ENCODE results near the gene ZGPAT.

- TF ChIP-seq POLR2A (IDR thresholded peaks at IDR 0.05) = no peak
- TF ChIP-seq, protein P1, sequence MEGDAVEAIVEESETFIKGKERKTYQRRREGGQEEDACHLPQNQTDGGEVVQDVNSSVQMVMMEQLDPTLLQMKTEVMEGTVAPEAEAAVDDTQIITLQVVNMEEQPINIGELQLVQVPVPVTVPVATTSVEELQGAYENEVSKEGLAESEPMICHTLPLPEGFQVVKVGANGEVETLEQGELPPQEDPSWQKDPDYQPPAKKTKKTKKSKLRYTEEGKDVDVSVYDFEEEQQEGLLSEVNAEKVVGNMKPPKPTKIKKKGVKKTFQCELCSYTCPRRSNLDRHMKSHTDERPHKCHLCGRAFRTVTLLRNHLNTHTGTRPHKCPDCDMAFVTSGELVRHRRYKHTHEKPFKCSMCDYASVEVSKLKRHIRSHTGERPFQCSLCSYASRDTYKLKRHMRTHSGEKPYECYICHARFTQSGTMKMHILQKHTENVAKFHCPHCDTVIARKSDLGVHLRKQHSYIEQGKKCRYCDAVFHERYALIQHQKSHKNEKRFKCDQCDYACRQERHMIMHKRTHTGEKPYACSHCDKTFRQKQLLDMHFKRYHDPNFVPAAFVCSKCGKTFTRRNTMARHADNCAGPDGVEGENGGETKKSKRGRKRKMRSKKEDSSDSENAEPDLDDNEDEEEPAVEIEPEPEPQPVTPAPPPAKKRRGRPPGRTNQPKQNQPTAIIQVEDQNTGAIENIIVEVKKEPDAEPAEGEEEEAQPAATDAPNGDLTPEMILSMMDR (IDR thresholded peaks at IDR 0.05 in 4 of 5, conservative IDR thresholded peaks at IDR 0.05 in 1 of 5) = no peak
Measured at GRCh38 chr20:63778034-63778752, 70.4 kb downstream of the ZGPAT start.
